Keratinocyte (primary cell): Measurements from ENCODE around the gene HSPB9. TPM values are rescaled to one million over a fixed set of nuclear protein-coding genes. Genes with fewer than 3 reads are reported as not detected.

Source experiments
- DNase-seq: peaks from one replicate; pipeline ENCODE4 v3.0.0-alpha.2; 2011; ENCODE audit warnings: low read depth, missing footprints, low spot score
- FAIRE-seq: peaks from 2 replicates; lab custom pipeline; 2011; peaks lifted over from hg19 to GRCh38; lab: Jason Lieb, UNC
- H2AFZ ChIP-seq: 2 replicates; pipeline ENCODE4 v1.6.0; 2012; ENCODE audit warnings: low read length, control low read depth, inconsistent platforms; ENCODE audit not compliant: control insufficient read depth
- H3K27ac ChIP-seq: 2 replicates; pipeline ENCODE4 v1.5.1; 2011; ENCODE audit warnings: low read length; ENCODE audit not compliant: control insufficient read depth, insufficient read depth
- H3K27me3 ChIP-seq: 3 replicates; pipeline ENCODE4 v1.6.0; 2011; ENCODE audit warnings: low read length; ENCODE audit not compliant: control insufficient read depth, insufficient read depth; ENCODE audit errors: extremely low read depth
- H3K36me3 ChIP-seq, 2 experiments: 2 replicates in 1 of 2; 3 replicates in 1 of 2; pipeline ENCODE4 v1.5.1; 2011; ENCODE audit warnings: low read length in 2 of 2, mild to moderate bottlenecking in 1 of 2; ENCODE audit not compliant: control insufficient read depth in 2 of 2, insufficient read depth in 2 of 2; ENCODE audit errors: extremely low read depth in 1 of 2
- H3K4me1 ChIP-seq: 3 replicates; pipeline ENCODE4 v1.5.1; 2011; ENCODE audit warnings: low read length; ENCODE audit not compliant: control insufficient read depth, insufficient read depth; ENCODE audit errors: extremely low read depth
- H3K4me2 ChIP-seq: 3 replicates; pipeline ENCODE4 v1.6.0; 2011; ENCODE audit warnings: low read depth, low read length; ENCODE audit not compliant: control insufficient read depth, insufficient read depth; ENCODE audit errors: extremely low read depth
- H3K4me3 ChIP-seq, 3 experiments: fragments of 200-600 bp in 1 of 3; sonication (generic) in 1 of 3; 2 replicates in 2 of 3; 3 replicates in 1 of 3; pipeline ENCODE4 v1.5.1; 2011 to 2016; ENCODE audit warnings: low read length in 3 of 3, mild to moderate bottlenecking in 3 of 3, control low read depth in 2 of 3, inconsistent platforms in 1 of 3, low read depth in 1 of 3, mixed read lengths in 1 of 3, mixed run types in 1 of 3, moderate library complexity in 1 of 3; ENCODE audit not compliant: control insufficient read depth in 2 of 3, insufficient read depth in 2 of 3; ENCODE audit errors: extremely low read depth in 1 of 3
- H3K79me2 ChIP-seq: 2 replicates; pipeline ENCODE4 v1.6.0; 2012; ENCODE audit warnings: low read length; ENCODE audit not compliant: control insufficient read depth, insufficient read depth
- H3K9ac ChIP-seq: 3 replicates; pipeline ENCODE4 v1.6.0; 2011; ENCODE audit warnings: low read length; ENCODE audit not compliant: control insufficient read depth, insufficient read depth; ENCODE audit errors: extremely low read depth
- H3K9me1 ChIP-seq: 3 replicates; pipeline ENCODE4 v1.6.0; 2011; ENCODE audit warnings: low read length; ENCODE audit not compliant: control insufficient read depth, insufficient read depth; ENCODE audit errors: extremely low read depth
- H3K9me3 ChIP-seq: 2 replicates; pipeline ENCODE4 v1.5.1; 2012; ENCODE audit warnings: low read depth, low read length; ENCODE audit not compliant: control insufficient read depth
- H4K20me1 ChIP-seq: 3 replicates; pipeline ENCODE4 v1.6.0; 2011; ENCODE audit warnings: low read length; ENCODE audit not compliant: control insufficient read depth, insufficient read depth; ENCODE audit errors: extremely low read depth
- EZH2 ChIP-seq: IDR thresholded peaks from one replicate; pipeline ENCODE4 v1.6.1; 2012; ENCODE audit warnings: inconsistent platforms, mild to moderate bottlenecking, low read length, moderate library complexity
- dilution Hi-C: fragments of 300-500 bp; cut with MboI; formaldehyde crosslinking; loops from one replicate; pipeline ENCODE4 v1.7.0; 2020; ENCODE audit warnings: low sequenced_read_pairs; ENCODE audit not compliant: extremely low pct_ligation_motif_present
- polyA minus RNA-seq, 3 experiments: library from RNA; depleted of rRNA, polyadenylated mRNA; stranded (reverse); fragments of >200 nt; gene quantifications; 1 replicate in 1 of 3; 2 replicates in 1 of 3; 3 replicates in 1 of 3; pipeline ENCODE4 v1.2.3, GENCODE V29; 2011
- polyA plus RNA-seq, 5 experiments: library from polyadenylated mRNA; depleted of rRNA in 3 of 5; stranded (reverse) in 3 of 5; stranded (forward) in 1 of 5; unstranded in 1 of 5; fragments of >200 nt; gene quantifications; 1 replicate in 1 of 5; 2 replicates in 3 of 5; 3 replicates in 1 of 5; pipeline versions ENCODE4 v1.2.1 to v1.2.3, GENCODE V29; 2011 to 2012; ENCODE audit warnings: missing spikeins in 2 of 5, low read depth in 1 of 5, low replicate concordance in 1 of 5
- TF ChIP-seq, protein P1 (sequence below), 3 experiments: IDR thresholded peaks in 1 of 3; conservative IDR thresholded peaks in 1 of 3; optimal IDR thresholded peaks in 1 of 3; 2 replicates in 2 of 3; 3 replicates in 1 of 3; pipeline versions ENCODE3 to v1.5.1; 2011; ENCODE audit warnings: low read length in 3 of 3, mild to moderate bottlenecking in 3 of 3, moderate library complexity in 2 of 3, control low read depth in 1 of 3, inconsistent platforms in 1 of 3; ENCODE audit not compliant: insufficient read depth in 2 of 3; ENCODE audit errors: extremely low read depth in 1 of 3

The HSPB9 gene, protein sequence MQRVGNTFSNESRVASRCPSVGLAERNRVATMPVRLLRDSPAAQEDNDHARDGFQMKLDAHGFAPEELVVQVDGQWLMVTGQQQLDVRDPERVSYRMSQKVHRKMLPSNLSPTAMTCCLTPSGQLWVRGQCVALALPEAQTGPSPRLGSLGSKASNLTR
- 0.03 TPM in 1 of 3 replicates, not detected in the others for polyA plus RNA-seq
- polyA plus RNA-seq (2011; ENCODE audit: low read depth): not detected
- not detected in 2 replicates for polyA plus RNA-seq (2011; cell fraction: cytosol; rRNA removed)
- not detected in 2 replicates for polyA plus RNA-seq (2011; cell fraction: nucleus; rRNA removed)
- 0.16 and 0.18 TPM in 2 replicates for polyA plus RNA-seq (2012; ENCODE audit: low replicate concordance)
- polyA minus RNA-seq: not detected in 3 replicates
- polyA minus RNA-seq (2011; cell fraction: cytosol; rRNA and poly(A)+ RNA removed): not detected
- not detected in 2 replicates for polyA minus RNA-seq (2011; cell fraction: nucleus; rRNA and poly(A)+ RNA removed)

DNA sequence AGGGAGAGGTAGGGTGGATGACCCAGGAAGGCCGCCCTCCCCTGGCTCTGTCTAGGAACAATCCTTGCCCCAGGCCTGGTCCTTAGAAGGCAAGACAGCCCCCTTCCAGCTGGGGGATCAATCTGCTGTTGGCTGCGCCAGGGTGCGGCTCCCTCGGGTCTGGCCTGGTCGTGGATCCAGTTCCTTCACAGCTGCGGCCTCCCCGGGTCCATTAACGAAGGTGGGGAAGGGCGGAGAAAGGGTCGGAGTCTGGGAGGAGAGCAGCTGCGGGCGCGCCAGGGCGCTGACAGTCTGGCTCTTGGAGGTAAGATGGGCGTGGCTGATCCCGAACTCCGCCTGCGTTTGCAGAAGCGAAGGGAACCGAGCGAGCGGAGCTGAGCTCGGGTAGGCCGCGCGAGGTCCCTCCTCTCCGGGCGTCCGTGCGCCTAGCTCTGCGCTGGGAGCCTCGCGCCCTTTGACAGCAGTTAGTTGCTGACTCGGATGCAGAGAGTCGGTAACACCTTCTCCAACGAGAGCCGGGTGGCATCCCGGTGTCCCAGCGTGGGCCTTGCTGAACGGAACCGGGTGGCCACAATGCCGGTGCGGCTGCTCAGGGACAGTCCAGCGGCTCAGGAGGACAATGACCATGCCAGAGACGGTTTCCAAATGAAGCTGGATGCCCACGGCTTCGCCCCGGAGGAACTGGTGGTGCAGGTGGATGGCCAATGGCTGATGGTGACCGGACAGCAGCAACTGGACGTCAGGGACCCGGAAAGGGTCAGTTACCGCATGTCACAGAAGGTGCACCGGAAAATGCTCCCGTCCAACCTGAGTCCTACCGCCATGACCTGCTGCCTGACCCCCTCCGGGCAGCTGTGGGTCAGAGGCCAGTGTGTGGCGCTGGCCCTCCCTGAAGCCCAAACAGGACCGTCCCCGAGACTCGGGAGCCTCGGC, at the start of gene HSPB9:
HSPB9 (plus strand) TSS at position 434 of the 933 bp plus-strand sequence; CDS start at position 481, 47 bp downstream.
- no peaks in the 10 kb centered on the region for H3K9me1 ChIP-seq
- peaks cover 3% of the 10 kb centered on the region for H3K79me2 ChIP-seq
- no peaks in the 10 kb centered on the region for H3K27me3 ChIP-seq
- peak within 1 kb of the TSS; percentile 63 for H3K4me2 ChIP-seq
- H3K36me3 ChIP-seq: peaks cover 11 to 18% of the 10 kb centered on the region in 2 experiments
- H3K9ac ChIP-seq: no peak within 1 kb of the TSS
- no peaks in the 10 kb centered on the region for H3K9me3 ChIP-seq
- no peaks in the 10 kb centered on the region for H4K20me1 ChIP-seq
- H3K4me1 ChIP-seq: peaks cover 23% of the 10 kb centered on the region
- dilution Hi-C loops: no loop called here
- DNase-seq (no peak), FAIRE-seq (peak; percentile 32)
- TF ChIP-seq, protein P1, sequence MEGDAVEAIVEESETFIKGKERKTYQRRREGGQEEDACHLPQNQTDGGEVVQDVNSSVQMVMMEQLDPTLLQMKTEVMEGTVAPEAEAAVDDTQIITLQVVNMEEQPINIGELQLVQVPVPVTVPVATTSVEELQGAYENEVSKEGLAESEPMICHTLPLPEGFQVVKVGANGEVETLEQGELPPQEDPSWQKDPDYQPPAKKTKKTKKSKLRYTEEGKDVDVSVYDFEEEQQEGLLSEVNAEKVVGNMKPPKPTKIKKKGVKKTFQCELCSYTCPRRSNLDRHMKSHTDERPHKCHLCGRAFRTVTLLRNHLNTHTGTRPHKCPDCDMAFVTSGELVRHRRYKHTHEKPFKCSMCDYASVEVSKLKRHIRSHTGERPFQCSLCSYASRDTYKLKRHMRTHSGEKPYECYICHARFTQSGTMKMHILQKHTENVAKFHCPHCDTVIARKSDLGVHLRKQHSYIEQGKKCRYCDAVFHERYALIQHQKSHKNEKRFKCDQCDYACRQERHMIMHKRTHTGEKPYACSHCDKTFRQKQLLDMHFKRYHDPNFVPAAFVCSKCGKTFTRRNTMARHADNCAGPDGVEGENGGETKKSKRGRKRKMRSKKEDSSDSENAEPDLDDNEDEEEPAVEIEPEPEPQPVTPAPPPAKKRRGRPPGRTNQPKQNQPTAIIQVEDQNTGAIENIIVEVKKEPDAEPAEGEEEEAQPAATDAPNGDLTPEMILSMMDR (optimal IDR thresholded peaks at IDR 0.05 in 1 of 3, IDR thresholded peaks at IDR 0.05 in 1 of 3, conservative IDR thresholded peaks at IDR 0.05 in 1 of 3; ENCODE audit: extremely low read depth in 1 of 3, insufficient read depth in 2 of 3, low read length in 3 of 3): no peak
- H2AFZ ChIP-seq: no peak within 1 kb of the TSS
- H3K4me3 ChIP-seq: no peak within 1 kb of the TSS
- H3K27ac ChIP-seq: no peak within 1 kb of the TSS

- no peak overlapping the region for H3K4me3 ChIP-seq
These were observed 46.8 kb upstream of the HSPB9 start for GRCh38 chr17:42075789-42076188.

More at GRCh38 chr17:42075789-42076188, 46.8 kb upstream of the HSPB9 start:
- H2AFZ ChIP-seq: no peak overlapping the region
- H3K36me3 ChIP-seq: no peaks in the 10 kb centered on the region
- no peaks in the 10 kb centered on the region for H3K79me2 ChIP-seq
- TF ChIP-seq, protein P1 (optimal IDR thresholded peaks at IDR 0.05 in 1 of 3, IDR thresholded peaks at IDR 0.05 in 1 of 3, conservative IDR thresholded peaks at IDR 0.05 in 1 of 3; ENCODE audit: extremely low read depth in 1 of 3, insufficient read depth in 2 of 3, low read length in 3 of 3): no peak
- no peak for TF ChIP-seq EZH2
- DNase-seq: no peak
- no peaks in the 10 kb centered on the region for H4K20me1 ChIP-seq
- H3K9me3 ChIP-seq: no peaks in the 10 kb centered on the region
- H3K27me3 ChIP-seq: peaks cover 32% of the 10 kb centered on the region
- H3K27ac ChIP-seq: no peak overlapping the region
- no peak for FAIRE-seq
- dilution Hi-C loops: no loop called here
- H3K4me1 ChIP-seq: no peaks in the 10 kb centered on the region
- H3K4me2 ChIP-seq: no peak overlapping the region
- H3K9ac ChIP-seq: no peak overlapping the region
- H3K9me1 ChIP-seq: no peaks in the 10 kb centered on the region
